Activated CD8-positive, alpha-beta memory T cell treated with anti-CD3 and anti-CD28 coated beads, Interleukin-2, amount 50 U/mL, for 24 hours (primary cell): Measurements from ENCODE around the gene GOLGA1.
"Not testable (repeated sequence)": the region's sequence is repeated elsewhere in the genome, so short reads cannot be mapped to it uniquely, and the experiment has no call there.

Experiments used
- DNase-seq: peaks from one replicate; pipeline ENCODE4 v3.0.0-alpha.2; 2020; ENCODE audit errors: extremely low read depth

GOLGA1 gene

GRCh38 chr9:124940521-124940893 is 376 bp downstream of the GOLGA1 start:
- no peak for DNase-seq

DNA sequence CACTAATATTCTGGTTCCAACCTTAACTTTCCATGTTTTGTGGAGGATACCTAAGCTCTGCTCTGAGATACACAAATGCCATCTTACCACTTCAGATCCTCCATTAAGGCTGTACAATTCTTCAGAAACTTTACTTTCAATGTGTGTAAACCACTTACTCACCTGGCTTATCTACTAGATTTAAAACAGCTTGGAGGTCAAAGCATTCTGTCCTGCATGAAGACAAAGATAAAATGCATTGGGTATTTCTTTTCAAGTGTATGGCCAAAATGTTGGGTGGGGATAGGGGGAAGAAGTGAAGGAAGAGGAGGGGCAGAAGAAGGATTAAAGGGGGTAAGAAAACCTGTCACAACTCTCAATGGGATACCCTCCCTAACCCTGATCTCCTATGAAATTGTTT is 939 bp downstream of the GOLGA1 start:
- DNase-seq: no peak

DNA sequence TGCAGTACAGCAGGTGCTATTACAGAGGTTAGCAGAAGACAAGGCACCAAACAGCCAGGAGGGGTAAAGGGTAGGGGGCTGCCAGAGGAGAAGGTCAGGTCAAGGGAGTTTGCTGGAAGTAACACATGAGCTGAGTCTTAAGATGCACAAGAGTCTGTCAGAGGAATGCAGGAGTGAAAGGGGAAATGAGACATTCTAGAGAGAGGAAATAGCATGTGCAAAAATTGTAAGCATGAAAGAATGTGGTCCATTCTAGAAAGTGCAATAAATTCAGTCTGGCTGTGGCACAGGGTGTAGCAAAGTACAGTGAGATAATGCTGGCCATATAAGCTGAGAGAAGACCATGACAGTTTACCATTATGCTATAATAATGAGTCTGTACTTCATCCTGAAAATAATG is 6.6 kb downstream of the GOLGA1 start:
- no peak for DNase-seq

- DNase-seq: no peak
These were observed 8.6 kb downstream of the GOLGA1 start for GRCh38 chr9:124932333-124932732.

DNA sequence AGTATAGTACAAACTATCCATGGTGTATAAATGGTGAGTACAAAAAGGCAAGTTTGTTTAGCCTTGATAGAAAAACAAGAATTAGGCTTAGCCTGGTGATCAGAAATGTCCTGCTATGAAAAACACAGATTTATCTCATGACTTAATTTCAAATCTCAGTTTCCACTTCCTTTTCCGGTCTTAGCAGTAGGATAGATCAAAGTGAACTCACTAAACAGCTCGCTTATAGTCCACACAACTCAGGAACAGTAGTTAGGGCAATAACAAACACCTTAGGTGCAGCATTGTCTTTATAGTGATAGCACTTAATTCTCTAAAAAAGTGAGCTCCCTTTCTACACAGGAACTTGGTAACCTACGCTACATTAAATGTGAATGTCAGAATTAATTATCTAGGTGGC is 11.4 kb downstream of the GOLGA1 start:
- DNase-seq: no peak

GRCh38 chr9:124928116-124928515 is 12.8 kb downstream of the GOLGA1 start:
- no peak for DNase-seq

DNA sequence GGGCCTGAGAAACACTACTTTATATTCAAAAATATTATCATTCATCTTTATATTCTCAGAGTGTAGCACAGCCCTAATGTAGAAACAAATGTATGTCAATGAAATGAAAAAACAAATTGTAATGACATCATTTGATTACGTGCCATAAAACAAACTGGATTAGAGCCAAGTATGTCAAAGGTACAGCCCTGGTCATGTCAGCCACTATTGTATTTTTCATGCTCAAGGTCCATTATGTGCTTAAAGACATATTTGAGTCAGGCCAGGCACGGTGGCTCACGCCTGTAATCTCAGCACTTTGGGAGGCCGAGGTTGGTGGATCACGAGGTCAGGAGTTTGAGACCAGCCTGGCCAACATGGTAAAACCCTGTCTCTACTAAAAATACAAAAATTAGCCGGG is 20.5 kb downstream of the GOLGA1 start:
- DNase-seq: not testable (repeated sequence)

DNA sequence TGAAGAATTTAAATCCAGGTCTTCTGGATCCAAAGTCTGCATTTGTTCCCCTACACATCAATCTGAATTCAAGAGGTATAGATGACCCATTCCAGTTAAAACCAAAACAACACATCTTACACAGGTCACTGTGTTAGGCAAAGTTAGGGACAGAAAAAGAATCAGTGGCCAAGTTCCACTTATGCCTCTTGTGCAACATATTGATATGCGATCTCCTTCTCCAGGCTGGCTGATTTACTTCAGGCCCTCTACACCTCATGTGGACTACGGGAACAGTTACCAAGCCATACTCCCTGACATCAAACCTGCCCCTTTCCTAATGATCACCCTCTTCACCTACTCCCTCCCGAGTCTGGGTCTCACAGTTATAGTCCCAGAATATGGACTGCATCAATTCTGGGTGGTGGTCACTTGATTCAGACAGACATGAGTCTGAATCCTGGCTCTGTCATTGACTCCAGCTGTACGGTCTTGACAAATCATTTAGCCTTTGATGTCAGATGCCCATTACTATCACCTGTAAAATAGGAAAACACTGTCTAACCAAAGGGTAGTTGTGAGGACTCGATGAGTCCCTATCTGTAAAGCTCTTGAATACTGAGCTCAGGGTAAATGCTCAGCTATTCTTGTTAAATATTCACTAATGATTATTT is 26.0 kb downstream of the GOLGA1 start:
- no peak for DNase-seq

GRCh38 chr9:124913378-124913777 is 27.5 kb downstream of the GOLGA1 start:
- DNase-seq: no peak

- no peak for DNase-seq
These were observed 29.1 kb downstream of the GOLGA1 start for GRCh38 chr9:124911766-124912165.

DNA sequence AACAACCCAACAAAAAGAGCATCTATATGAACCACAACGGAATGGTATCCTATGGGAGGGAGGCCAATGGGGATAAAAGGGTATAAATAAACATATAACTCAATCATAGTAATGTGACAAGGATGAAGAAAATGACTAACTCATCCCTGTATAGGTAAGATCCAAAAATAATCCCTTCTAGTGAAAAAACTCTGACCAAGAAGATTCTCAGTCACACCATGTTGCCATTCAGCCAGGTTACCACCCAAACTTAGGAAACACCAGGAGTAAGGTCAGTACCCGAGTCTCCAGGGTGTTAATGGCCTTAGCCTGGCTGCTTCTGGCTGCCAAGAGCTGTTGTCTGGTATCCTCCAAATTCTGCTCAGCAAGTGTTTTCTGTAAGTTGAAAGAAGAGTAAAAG is 32.8 kb downstream of the GOLGA1 start:
- DNase-seq: no peak

DNA sequence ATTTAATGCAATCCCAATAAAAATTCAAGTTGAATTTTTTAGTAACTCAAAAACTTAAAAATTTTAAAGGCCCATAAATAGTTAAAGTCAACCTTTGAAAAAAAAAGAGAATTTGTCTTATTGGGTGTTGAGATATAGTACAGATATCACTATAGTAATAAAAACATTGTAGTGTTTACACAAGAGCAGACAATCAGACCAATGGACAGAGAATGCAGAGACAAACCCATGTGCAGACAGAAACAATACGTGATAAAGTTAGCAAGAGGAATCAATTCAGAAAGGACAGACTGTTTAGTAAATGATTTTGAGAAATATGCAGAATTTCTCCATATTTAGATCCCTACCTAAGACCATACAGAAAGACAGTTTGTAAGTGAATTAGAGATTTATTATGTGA is 33.9 kb downstream of the GOLGA1 start:
- DNase-seq: no peak

DNA sequence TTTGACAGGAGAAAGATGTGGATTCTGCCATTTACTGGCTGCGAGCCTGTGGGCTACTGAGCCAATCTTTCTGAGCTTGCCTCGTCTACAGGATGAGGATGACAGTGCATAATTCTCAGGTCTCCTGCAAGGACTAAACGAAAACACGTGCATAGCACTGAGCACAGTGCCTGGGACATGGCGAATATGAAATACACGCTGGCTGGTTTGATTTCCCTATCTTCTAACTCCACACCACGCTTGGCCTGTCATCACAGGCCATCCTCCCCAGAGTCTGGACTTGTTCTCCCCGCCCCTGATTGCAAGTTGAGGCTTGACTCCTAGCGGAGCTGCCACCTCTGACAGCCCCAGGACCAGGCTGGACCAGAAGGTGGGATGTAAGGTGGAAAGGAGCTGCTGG is 41.0 kb downstream of the GOLGA1 start:
- no peak for DNase-seq

DNA sequence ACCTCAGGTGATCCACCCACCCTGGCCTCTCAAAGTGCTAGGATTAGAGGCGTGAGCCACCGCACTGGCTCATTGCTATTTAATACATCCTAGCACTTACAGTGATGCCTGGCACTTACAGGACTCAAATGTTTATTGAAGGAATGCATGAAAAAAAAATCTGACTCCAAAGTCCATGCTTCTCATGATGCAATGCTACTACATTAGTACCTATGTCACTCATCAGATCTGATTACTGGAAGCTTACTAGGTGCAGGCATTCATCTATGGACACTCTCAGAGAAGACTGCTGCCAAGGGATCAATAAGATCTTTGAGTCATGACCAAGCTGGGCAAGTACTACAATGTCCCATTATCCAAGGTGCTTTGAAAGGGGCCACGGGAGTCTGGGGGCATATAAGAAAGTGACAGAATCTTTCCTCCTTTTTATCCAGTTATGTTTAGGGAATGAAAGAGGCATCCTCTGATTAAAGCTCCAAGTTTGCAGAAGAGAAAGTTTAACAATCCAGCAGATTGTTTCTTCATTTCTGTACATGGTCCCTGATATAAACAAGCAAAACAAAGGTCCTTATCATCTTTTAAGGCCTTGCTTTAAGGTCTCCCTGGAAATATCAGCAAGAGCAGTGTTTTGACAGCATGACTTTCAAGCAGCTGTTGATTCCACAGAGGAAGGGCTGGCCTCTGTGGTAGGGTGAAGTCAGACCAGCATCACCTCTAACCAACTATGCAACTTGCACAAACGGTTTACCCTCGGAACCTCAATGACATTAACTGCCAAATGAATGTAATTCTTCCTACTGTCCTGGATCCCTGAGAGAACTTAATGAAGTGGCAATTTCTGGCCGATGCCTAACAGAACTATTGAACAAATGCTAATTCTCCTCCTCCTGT is 43.1 kb downstream of the GOLGA1 start:
- DNase-seq: no peak

GRCh38 chr9:124894741-124895170 is 46.1 kb downstream of the GOLGA1 start:
- DNase-seq: no peak

DNA sequence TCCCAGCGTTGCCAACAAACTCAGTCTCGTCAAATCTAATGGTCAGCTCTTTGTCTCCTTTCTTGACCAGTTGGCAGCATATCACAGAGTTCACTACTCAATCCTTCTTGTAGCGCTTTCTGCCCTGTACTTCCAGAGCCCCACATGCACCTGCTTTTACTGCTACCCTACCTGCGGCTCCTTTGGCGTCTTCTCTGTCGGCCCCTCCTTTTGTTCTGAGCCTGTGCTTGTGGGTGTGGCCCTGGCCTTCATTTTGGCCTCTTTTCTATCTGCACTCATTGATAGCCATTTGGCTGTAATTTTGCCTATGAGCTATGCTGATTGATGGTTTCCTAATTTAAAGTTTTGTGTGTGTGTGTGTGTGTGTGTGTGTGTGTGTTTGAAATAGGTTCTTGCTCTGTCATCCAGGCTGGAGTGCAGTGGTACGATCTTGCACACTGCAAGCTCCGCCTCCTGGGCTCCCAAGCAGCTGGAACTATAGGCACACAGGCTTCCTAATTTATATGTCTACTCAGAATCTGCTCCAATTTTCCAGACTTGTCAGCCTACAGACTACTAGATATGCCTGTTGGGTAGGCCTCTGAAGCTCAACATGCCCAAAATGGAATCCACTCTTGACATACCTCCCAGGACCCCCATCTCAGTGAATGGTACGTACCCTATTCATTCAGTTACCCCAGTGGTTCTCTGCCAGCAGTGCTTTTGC is 46.7 kb downstream of the GOLGA1 start:
- DNase-seq: no peak

GRCh38 chr9:124890179-124890578 is 50.7 kb downstream of the GOLGA1 start:
- no peak for DNase-seq

GRCh38 chr9:124889006-124889405 is 51.9 kb downstream of the GOLGA1 start:
- DNase-seq: no peak

- DNase-seq: no peak
These were observed 53.1 kb downstream of the GOLGA1 start for GRCh38 chr9:124887832-124888231.

- DNase-seq: no peak
These were observed 53.9 kb downstream of the GOLGA1 start for GRCh38 chr9:124886866-124887492.

GRCh38 chr9:124886461-124886860 is 54.4 kb downstream of the GOLGA1 start:
- no peak for DNase-seq

DNA sequence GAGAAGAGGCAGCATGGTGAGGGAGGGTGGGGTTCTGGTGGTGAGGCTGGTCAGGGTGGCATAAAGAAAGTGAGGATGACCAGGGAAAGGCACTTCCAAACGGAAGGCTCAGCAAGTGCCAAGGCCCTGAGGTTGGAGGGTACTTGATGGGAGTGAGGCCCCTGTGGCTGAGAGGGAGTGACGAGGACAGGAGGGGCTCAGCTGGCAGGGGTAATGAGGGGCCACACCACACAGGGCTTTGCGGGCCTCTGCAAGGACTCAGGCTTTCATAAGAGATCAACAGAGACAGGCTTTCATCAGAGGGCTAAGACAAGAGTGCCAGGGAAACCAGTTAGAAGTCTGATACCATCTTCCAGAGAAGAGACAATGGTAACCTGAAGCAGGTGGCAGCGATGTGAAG is 55.3 kb downstream of the GOLGA1 start:
- no peak for DNase-seq
